Measurements from ENCODE around the gene NAA38.

The NAA38 gene

GRCh38 chr17:7839190-7839875 is 18.0 kb downstream of the NAA38 start:
- DNase-seq, result no peak

- peak; percentile 53 for DNase-seq
These were observed 19.0 kb downstream of the NAA38 start for GRCh38 chr17:7838090-7839075.

- DNase-seq, result peak; percentile 32
These were observed 19.8 kb downstream of the NAA38 start for GRCh38 chr17:7837408-7838088.

- peak; percentile 83 for DNase-seq
These were observed 20.6 kb downstream of the NAA38 start for GRCh38 chr17:7836596-7837407.

- DNase-seq, result no peak
These were observed 21.4 kb downstream of the NAA38 start for GRCh38 chr17:7835814-7836595.

GRCh38 chr17:7834957-7835813 is 22.2 kb downstream of the NAA38 start:
- DNase-seq, result peak; percentile 95

GRCh38 chr17:7834542-7834956 is 22.8 kb downstream of the NAA38 start:
- DNase-seq, result peak; percentile 20

- peak; percentile 85 for DNase-seq
These were observed 23.4 kb downstream of the NAA38 start, which contains the start of gene KDM6B for GRCh38 chr17:7833795-7834541. KDM6B (plus strand) TSS chr17:7834217; CDS start chr17:7845555, 11,338 bp downstream.

GRCh38 chr17:7833011-7833794 is 24.2 kb downstream of the NAA38 start:
- DNase-seq, result no peak

- no peak for DNase-seq
These were observed 24.9 kb downstream of the NAA38 start for GRCh38 chr17:7832431-7832830.

GRCh38 chr17:7831233-7831632 is 26.1 kb downstream of the NAA38 start:
- DNase-seq, result no peak

- no peak for DNase-seq
These were observed 26.7 kb downstream of the NAA38 start for GRCh38 chr17:7830616-7831015.

- no peak for DNase-seq
These were observed 32.0 kb downstream of the NAA38 start for GRCh38 chr17:7825206-7825990.

GRCh38 chr17:7824021-7824924 is 33.1 kb downstream of the NAA38 start:
- DNase-seq, result no peak

- DNase-seq, result no peak
These were observed 33.8 kb downstream of the NAA38 start for GRCh38 chr17:7823581-7824001.

GRCh38 chr17:7822126-7822525 is 35.2 kb downstream of the NAA38 start:
- no peak for DNase-seq

GRCh38 chr17:7820231-7820630 is 37.1 kb downstream of the NAA38 start:
- no peak for DNase-seq

Data from activated CD4-positive, alpha-beta T cell treated with anti-CD3 and anti-CD28 coated beads, Interleukin-2, amount 50 U/mL, for 16 hours (primary cell).